Measurements from ENCODE around the gene ZEB2. TPM values are rescaled to one million over a fixed set of nuclear protein-coding genes. Genes with fewer than 3 reads are reported as not detected.

ZEB2 gene
- total RNA-seq, 3 donors from 2014 or later: 53.7 to 225 (median 83.2) TPM

- TF ChIP-seq POLR2A (IDR thresholded peaks at IDR 0.05): no peak
- no peak for TF ChIP-seq POLR2AphosphoS5 (IDR thresholded peaks at IDR 0.05)
- no peak for TF ChIP-seq CTCF (IDR thresholded peaks at IDR 0.05)
- H3K36me3 ChIP-seq: no peaks in the 10 kb centered on the region
- no peaks in the 10 kb centered on the region for H3K9me3 ChIP-seq
- no peak overlapping the region for H3K4me3 ChIP-seq
- H3K27ac ChIP-seq: no peak overlapping the region
- no peaks in the 10 kb centered on the region for H3K27me3 ChIP-seq
- intact Hi-C loops (cut with DNase I; ENCODE audit: low total_unique reads): loop anchor here (5.0 kb wide), 1 partner anchor 850 kb away; no protein-coding TSS in a partner anchor
- no peaks in the 10 kb centered on the region for H3K4me1 ChIP-seq
- no peak for DNase-seq (ENCODE audit: low spot score in 2 of 2)
Observed at GRCh38 chr2:144467502-144468137, 52.3 kb downstream of the ZEB2 start.

- no peaks in the 10 kb centered on the region for H3K27me3 ChIP-seq
- no peak overlapping the region for H3K27ac ChIP-seq
- TF ChIP-seq CTCF (IDR thresholded peaks at IDR 0.05): no peak
- no peak for TF ChIP-seq POLR2A (IDR thresholded peaks at IDR 0.05)
- TF ChIP-seq POLR2AphosphoS5 (IDR thresholded peaks at IDR 0.05): no peak
- no peak overlapping the region for H3K4me3 ChIP-seq
- intact Hi-C loops (cut with DNase I; ENCODE audit: low total_unique reads): loop anchor here (5.0 kb wide), 1 partner anchor 851 kb away; no protein-coding TSS in a partner anchor
- no peak for DNase-seq (ENCODE audit: low spot score in 2 of 2)
- H3K36me3 ChIP-seq: no peaks in the 10 kb centered on the region
- no peaks in the 10 kb centered on the region for H3K4me1 ChIP-seq
- no peaks in the 10 kb centered on the region for H3K9me3 ChIP-seq
Observed at GRCh38 chr2:144466637-144467036, 53.3 kb downstream of the ZEB2 start.

GRCh38 chr2:144465749-144466148 lies 54.2 kb downstream of the ZEB2 start:
- no peak overlapping the region for H3K27ac ChIP-seq

GRCh38 chr2:144464730-144465129 lies 55.2 kb downstream of the ZEB2 start:
- Histone ChIP-seq H3K4me3 (no peak overlapping the region), H3K27me3 (no peaks in the 10 kb centered on the region), H3K36me3 (no peaks in the 10 kb centered on the region), H3K9me3 (no peaks in the 10 kb centered on the region), H3K27ac (no peak overlapping the region), H3K4me1 (no peaks in the 10 kb centered on the region)
- TF ChIP-seq POLR2A (IDR thresholded peaks at IDR 0.05) (no peak), POLR2AphosphoS5 (IDR thresholded peaks at IDR 0.05) (no peak), CTCF (IDR thresholded peaks at IDR 0.05) (no peak)
- intact Hi-C loops (cut with DNase I; ENCODE audit: low total_unique reads): loop anchor here (5.0 kb wide), 1 partner anchor 853 kb away; no protein-coding TSS in a partner anchor
- no peak for DNase-seq (ENCODE audit: low spot score in 2 of 2)

More at GRCh38 chr2:144465749-144466148, 54.2 kb downstream of the ZEB2 start:
- Histone ChIP-seq H3K9me3 (no peaks in the 10 kb centered on the region), H3K27me3 (no peaks in the 10 kb centered on the region), H3K4me3 (no peak overlapping the region), H3K4me1 (no peaks in the 10 kb centered on the region), H3K36me3 (no peaks in the 10 kb centered on the region)
- intact Hi-C loops (cut with DNase I; ENCODE audit: low total_unique reads): loop anchor here (5.0 kb wide), 1 partner anchor 852 kb away; no protein-coding TSS in a partner anchor
- TF ChIP-seq POLR2AphosphoS5 (IDR thresholded peaks at IDR 0.05) (no peak), CTCF (IDR thresholded peaks at IDR 0.05) (no peak), POLR2A (IDR thresholded peaks at IDR 0.05) (no peak)
- no peak for DNase-seq (ENCODE audit: low spot score in 2 of 2)

GRCh38 chr2:144463266-144463665 lies 56.7 kb downstream of the ZEB2 start:
- H3K4me1 ChIP-seq: no peaks in the 10 kb centered on the region
- no peaks in the 10 kb centered on the region for H3K36me3 ChIP-seq
- H3K9me3 ChIP-seq: no peaks in the 10 kb centered on the region
- no peak for DNase-seq (ENCODE audit: low spot score in 2 of 2)
- TF ChIP-seq POLR2A (IDR thresholded peaks at IDR 0.05) (no peak), CTCF (IDR thresholded peaks at IDR 0.05) (no peak), POLR2AphosphoS5 (IDR thresholded peaks at IDR 0.05) (no peak)
- no peak overlapping the region for H3K27ac ChIP-seq
- H3K4me3 ChIP-seq: no peak overlapping the region
- intact Hi-C loops (cut with DNase I; ENCODE audit: low total_unique reads): no loop called here
- no peaks in the 10 kb centered on the region for H3K27me3 ChIP-seq

Measured in breast epithelium (tissue), 4 donors.